GM12878 (cell line): ENCODE results near the gene P3R3URF. TPM values are rescaled to one million over a fixed set of nuclear protein-coding genes. Genes with fewer than 3 reads are reported as not detected.

Source experiments
- ATAC-seq: fragments of 200-7000 bp; cut with Tn5 transposase; 3 replicates; pipeline ENCODE4 v1.9.1; 2020; ENCODE audit warnings: mild to moderate bottlenecking, moderate library complexity
- BruUV-seq: library from RNA; stranded (reverse); fragments of 400-500 nt; replicated peaks from 2 replicates; lab custom pipeline; 2021; lab: Mats Ljungman, UMichigan
- CTCF ChIA-PET: fragments of 300-600 bp; sonication (Branson Sonifier 250); formaldehyde crosslinking; extraction: SDS; loops from one replicate; lab custom pipeline; 2021; ENCODE audit warnings: inconsistent platforms; lab: Yijun Ruan, JAX
- POLR2A ChIA-PET: fragments of 350-600 bp; formaldehyde crosslinking; extraction: SDS; loops from one replicate; lab custom pipeline; 2021; ENCODE audit warnings: inconsistent platforms; lab: Charles Lee
- RAD21 ChIA-PET: fragments of 300-600 bp; sonication (Branson Sonifier 250); formaldehyde crosslinking; loops from one replicate; lab custom pipeline; 2023; ENCODE audit warnings: antibody characterized with exemption; ENCODE audit not compliant: unreplicated experiment; lab: Charles Lee
- SMC1A ChIA-PET: fragments of 300-600 bp; sonication (Branson Sonifier 250); formaldehyde crosslinking; loops from one replicate; lab custom pipeline; 2023; ENCODE audit not compliant: unreplicated experiment, uncharacterized antibody; lab: Charles Lee
- DNase-seq: peaks from one replicate; pipeline ENCODE4 v3.0.0-alpha.2; 2011; ENCODE audit warnings: low read depth, low spot score
- FAIRE-seq: peaks from 3 replicates; lab custom pipeline; 2011; peaks lifted over from hg19 to GRCh38; lab: Jason Lieb, UNC
- H2AFZ ChIP-seq: 2 replicates; pipeline ENCODE4 v1.6.0; 2011; ENCODE audit warnings: low read depth, low read length, control low read depth; ENCODE audit not compliant: control insufficient read depth
- H3K27ac ChIP-seq: 2 replicates; pipeline ENCODE4 v1.5.1; 2011; ENCODE audit warnings: control low read depth; ENCODE audit not compliant: control insufficient read depth, insufficient read depth
- H3K27me3 ChIP-seq, 2 experiments: replicated peaks in 1 of 2; 2 replicates each; pipeline versions ENCODE4 v1.6.0 to v1.6.1; 2011; ENCODE audit warnings: low read length in 1 of 2; ENCODE audit not compliant: control insufficient read depth in 2 of 2, insufficient read depth in 2 of 2
- H3K36me3 ChIP-seq, 2 experiments: 2 replicates each; pipeline ENCODE4 v1.5.1; 2011; ENCODE audit warnings: low read length in 1 of 2; ENCODE audit not compliant: control insufficient read depth in 2 of 2, insufficient read depth in 2 of 2
- H3K4me1 ChIP-seq: 2 replicates; pipeline ENCODE4 v1.6.1; 2011; ENCODE audit warnings: mild to moderate bottlenecking, low read length, moderate library complexity, mixed read lengths; ENCODE audit not compliant: control insufficient read depth, insufficient read depth
- H3K4me2 ChIP-seq: 2 replicates; pipeline ENCODE4 v1.6.0; 2011; ENCODE audit warnings: control low read depth; ENCODE audit not compliant: control insufficient read depth, insufficient read depth
- H3K4me3 ChIP-seq: fragments of 200-600 bp; sonication (generic); 2 replicates; pipeline ENCODE4 v1.5.1; 2016
- H3K79me2 ChIP-seq: 2 replicates; pipeline ENCODE4 v1.6.0; 2011; ENCODE audit warnings: low read length; ENCODE audit not compliant: control insufficient read depth, insufficient read depth
- H3K9ac ChIP-seq: 2 replicates; pipeline ENCODE4 v1.8.0; 2011; ENCODE audit warnings: low read length, control low read depth, mixed read lengths; ENCODE audit not compliant: control insufficient read depth, insufficient read depth
- H3K9me3 ChIP-seq: replicated peaks from 3 replicates; pipeline ENCODE4 v1.5.1; 2011; ENCODE audit warnings: mild to moderate bottlenecking, low read length; ENCODE audit not compliant: control insufficient read depth, insufficient read depth
- H4K20me1 ChIP-seq: 2 replicates; pipeline ENCODE4 v1.6.0; 2011; ENCODE audit not compliant: control insufficient read depth, insufficient read depth
- HDGF ChIP-seq: fragments of 450-650 bp; IDR thresholded peaks from 2 replicates; pipeline ENCODE4 v1.6.1; 2016; ENCODE audit warnings: antibody characterized with exemption
- KAT2A ChIP-seq: conservative IDR thresholded peaks from 2 replicates; pipeline ENCODE4 v1.6.1; 2011; ENCODE audit warnings: low read depth, low read length; ENCODE audit not compliant: control insufficient read depth
- MYC ChIP-seq: IDR thresholded peaks from 2 replicates; pipeline ENCODE4 v1.6.1; 2011; ENCODE audit warnings: mild to moderate bottlenecking, low read length, moderate library complexity, inconsistent platforms; ENCODE audit not compliant: insufficient read depth, insufficient replicate concordance, insufficient read length, severe bottlenecking
- NFYB ChIP-seq: IDR thresholded peaks from 2 replicates; pipeline ENCODE4 v1.6.1; 2011; ENCODE audit warnings: low read depth, mild to moderate bottlenecking, low read length, improper control_type of control experiment, moderate library complexity; ENCODE audit not compliant: insufficient read depth
- NR2C1 ChIP-seq: fragments of 450-650 bp; IDR thresholded peaks from 2 replicates; pipeline ENCODE4 v1.6.1; 2017; ENCODE audit warnings: antibody characterized with exemption, mild to moderate bottlenecking, moderate library complexity
- NR2F1 ChIP-seq: fragments of 450-650 bp; conservative IDR thresholded peaks from 2 replicates; pipeline ENCODE4 v1.6.1; 2017; ENCODE audit warnings: mild to moderate bottlenecking
- PAX8 ChIP-seq: fragments of 450-650 bp; IDR thresholded peaks from 2 replicates; pipeline ENCODE4 v1.6.1; 2017; ENCODE audit warnings: mild to moderate bottlenecking, moderate library complexity
- PKNOX1 ChIP-seq: fragments of 450-650 bp; IDR thresholded peaks from 2 replicates; pipeline ENCODE4 v1.6.1; 2016; ENCODE audit warnings: mild to moderate bottlenecking
- RUNX3 ChIP-seq: IDR thresholded peaks from 2 replicates; pipeline ENCODE4 v1.6.1; 2012; ENCODE audit warnings: low read length, inconsistent platforms
- SMARCA5 ChIP-seq: fragments of 450-650 bp; IDR thresholded peaks from 2 replicates; pipeline ENCODE4 v1.6.1; 2017; ENCODE audit warnings: mild to moderate bottlenecking
- SPI1 ChIP-seq: IDR thresholded peaks from 2 replicates; pipeline ENCODE4 v1.6.1; 2011; ENCODE audit warnings: low read depth, mild to moderate bottlenecking, low read length, moderate library complexity, borderline replicate concordance; ENCODE audit not compliant: insufficient read depth
- ZNF384 ChIP-seq: IDR thresholded peaks from 2 replicates; pipeline ENCODE4 v1.6.1; 2012; ENCODE audit warnings: low read depth, mild to moderate bottlenecking, low read length, improper control_type of control experiment, borderline replicate concordance
- WGBS: methylation state at CpG from one replicate; pipeline ENCODE4 v1.1.6; 2016; ENCODE audit warnings: low lambda C conversion rate; ENCODE audit not compliant: insufficient replicate concordance, insufficient coverage; ENCODE audit errors: missing lambda C conversion rate; 5-methylcytosine and 5-hydroxymethylcytosine counted together
- in situ Hi-C: fragments of 300-500 bp; cut with MboI; formaldehyde crosslinking; loops from 9 replicates; pipeline ENCODE4 v1.14.3; 2018; ENCODE audit warnings: mixed read lengths
- intact Hi-C: fragments of 100-400 bp; cut with micrococcal nuclease; formaldehyde crosslinking; loops from one replicate; pipeline ENCODE4 v1.14.2; 2022; ENCODE audit not compliant: unreplicated experiment
- polyA plus RNA-seq, 11 experiments: library from polyadenylated mRNA; depleted of rRNA in 4 of 11; unstranded in 6 of 11; stranded (reverse) in 5 of 11; fragments of >200 nt; fragmentation: Nextera tagmentation in 4 of 11; fragmentation: Illumina TruSeq in 1 of 11; extraction: Ambion mirVana in 4 of 11; extraction: Trizol in 1 of 11; gene quantifications; 1 replicate in 1 of 11; 2 replicates in 10 of 11; pipeline versions ENCODE4 v1.2.1 to v1.2.3, GENCODE V29; 2011 to 2016; ENCODE audit warnings: inconsistent platforms in 2 of 11, missing spikeins in 2 of 11, low read depth in 1 of 11
- total RNA-seq, 4 experiments: library from RNA; depleted of rRNA in 3 of 4; stranded (reverse); fragments of >200 nt in 3 of 4; fragmentation: Illumina TruSeq in 1 of 4; extraction: Trizol in 1 of 4; gene quantifications; 2 replicates each; pipeline versions ENCODE4 v1.2.1 to v1.2.3, GENCODE V29; 2013 to 2021
- TF ChIP-seq, protein P1 (sequence below): IDR thresholded peaks from 2 replicates; pipeline ENCODE4 v1.6.1; 2011; ENCODE audit warnings: borderline replicate concordance, low read depth, mild to moderate bottlenecking, moderate library complexity, mixed read lengths, low read length; ENCODE audit not compliant: insufficient read depth; ENCODE audit errors: extremely low read length

P3R3URF gene
- total and polyA plus RNA-seq, 10 of the 15 experiments (the other 5 are each of a cell fraction or from before 2014, with no cell fraction given), result not detected

- Histone ChIP-seq H3K27me3 (no peaks in the 10 kb centered on the region), H3K4me3 (peak overlapping the region; percentile 91), H3K36me3 (no peaks in the 10 kb centered on the region), H3K4me1 (peaks cover 16% of the 10 kb centered on the region), H3K4me2 (peak overlapping the region; percentile 99), H3K9me3 (no peaks in the 10 kb centered on the region), H3K9ac (peak overlapping the region; percentile 74), H3K79me2 (peaks cover 31% of the 10 kb centered on the region), H4K20me1 (no peaks in the 10 kb centered on the region), H3K27ac (peak overlapping the region; percentile 98), H2AFZ (no peak overlapping the region; the same call in 1 of the 2 replicates)
- WGBS, result 62% methylated on average over 3 of the region's 3 CpGs
- no TSS peak for BruUV-seq
- TF ChIP-seq SPI1 (peak; percentile 31; the same call in 1 of the 2 replicates), ZNF384 (no peak)
- FAIRE-seq, result no peak
- POLR2A ChIA-PET, result interaction anchor here (0.6 to 2.0 kb wide), 7 partner anchors 7 to 70 kb away, joined by 3 to 8 read pairs (median 4); partner anchors contain the start of gene TSPAN1
- intact Hi-C loops (loop anchor here (2.0 to 10.0 kb wide), 4 partner anchors 45 to 201 kb away; no protein-coding TSS in a partner anchor), in situ Hi-C loops (no loop called here)
- RAD21 ChIA-PET, result interaction anchor here (1.0 to 2.1 kb wide), 9 partner anchors 18 to 90 kb away, joined by 3 to 6 read pairs (median 3); no protein-coding TSS in a partner anchor
- no peak for ATAC-seq
- DNase-seq, result no peak
- CTCF ChIA-PET, result interaction anchor here (0.5 to 1.6 kb wide), 4 partner anchors 10 to 191 kb away, joined by 3 to 5 read pairs (median 4); no protein-coding TSS in a partner anchor
- SMC1A ChIA-PET, result interaction anchor here (0.7 to 3.3 kb wide), 14 partner anchors 14 to 99 kb away, joined by 3 to 13 read pairs (median 6); partner anchors contain the start of gene TSPAN1
Measured at GRCh38 chr1:46133781-46134350, 42.4 kb downstream of the P3R3URF start.

- H2AFZ ChIP-seq, result peak overlapping the region; percentile 93
- peaks cover 16% of the 10 kb centered on the region for H3K4me1 ChIP-seq
- no peaks in the 10 kb centered on the region for H3K27me3 ChIP-seq
- RAD21 ChIA-PET, result interaction anchor here (1.1 to 1.2 kb wide), 2 partner anchors 19 to 40 kb away, joined by 3 to 5 read pairs; no protein-coding TSS in a partner anchor
- SMC1A ChIA-PET, result interaction anchor here (0.9 to 3.3 kb wide), 5 partner anchors 27 to 65 kb away, joined by 3 to 13 read pairs (median 4); partner anchors contain the start of gene TSPAN1
- ATAC-seq (peak; percentile 74), FAIRE-seq (no peak), DNase-seq (no peak)
- peak overlapping the region; percentile 98 for H3K27ac ChIP-seq
- under 1% methylated on average over 22 of the region's 22 CpGs for WGBS
- no peaks in the 10 kb centered on the region for H4K20me1 ChIP-seq
- in situ Hi-C loops (no loop called here), intact Hi-C loops (loop anchor here (2.0 to 10.0 kb wide), 4 partner anchors 46 to 202 kb away; no protein-coding TSS in a partner anchor)
- H3K9me3 ChIP-seq, result no peaks in the 10 kb centered on the region
- peak overlapping the region; percentile 74 for H3K9ac ChIP-seq
- BruUV-seq, result TSS peak; percentile 94
- H3K79me2 ChIP-seq, result peaks cover 38% of the 10 kb centered on the region
- H3K4me3 ChIP-seq, result peak overlapping the region; percentile 91
- H3K4me2 ChIP-seq, result peak overlapping the region; percentile 99
- H3K36me3 ChIP-seq, result no peaks in the 10 kb centered on the region
- CTCF ChIA-PET, result interaction anchor here (0.5 kb wide), 1 partner anchor 190 kb away, joined by 3 read pairs; no protein-coding TSS in a partner anchor
- POLR2A ChIA-PET, result interaction anchor here (0.6 to 2.0 kb wide), 4 partner anchors 10 to 48 kb away, joined by 3 to 8 read pairs (median 6); partner anchors contain the start of gene TSPAN1
- TF ChIP-seq PAX8 (no peak), MYC (no peak), NR2F1 (peak; percentile 42; the same call in 1 of the 2 replicates), SMARCA5 (peak; percentile 41; the same call in 1 of the 2 replicates), NR2C1 (no peak), RUNX3 (no peak; the same call in 1 of the 2 replicates), KAT2A (no peak), NFYB (peak; percentile 90), PKNOX1 (0 out of 2 replicates have a peak, but pooled peaks have one; percentile 3), HDGF (0 out of 2 replicates have a peak, but pooled peaks have one; percentile 6)
- TF ChIP-seq, protein P1, sequence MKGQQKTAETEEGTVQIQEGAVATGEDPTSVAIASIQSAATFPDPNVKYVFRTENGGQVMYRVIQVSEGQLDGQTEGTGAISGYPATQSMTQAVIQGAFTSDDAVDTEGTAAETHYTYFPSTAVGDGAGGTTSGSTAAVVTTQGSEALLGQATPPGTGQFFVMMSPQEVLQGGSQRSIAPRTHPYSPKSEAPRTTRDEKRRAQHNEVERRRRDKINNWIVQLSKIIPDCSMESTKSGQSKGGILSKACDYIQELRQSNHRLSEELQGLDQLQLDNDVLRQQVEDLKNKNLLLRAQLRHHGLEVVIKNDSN, result no peak
Measured at GRCh38 chr1:46133181-46133658, 43.1 kb downstream of the P3R3URF start.
